ENCODE data around the gene DCX.

DNA sequence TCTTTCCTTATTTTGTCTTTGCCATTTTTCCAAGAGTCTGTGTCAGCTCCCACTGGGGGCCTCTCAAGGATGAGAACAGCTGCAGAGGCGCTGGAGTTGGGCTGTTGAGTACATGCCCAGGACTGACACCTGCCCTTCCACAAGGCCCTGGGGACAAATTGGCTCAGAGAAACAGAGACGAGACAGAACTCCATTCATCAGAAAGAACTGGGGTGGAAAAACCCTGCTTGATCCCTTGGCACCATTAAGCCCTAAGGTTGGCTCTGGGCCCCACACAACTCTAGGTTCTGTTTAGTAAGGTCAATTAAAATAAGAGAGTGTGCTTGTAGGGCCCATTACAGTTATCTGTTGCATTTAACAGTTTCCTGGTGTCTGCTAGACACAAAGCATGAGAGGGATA, 63.6 kb downstream of the DCX start:
- TF ChIP-seq, protein P1, sequence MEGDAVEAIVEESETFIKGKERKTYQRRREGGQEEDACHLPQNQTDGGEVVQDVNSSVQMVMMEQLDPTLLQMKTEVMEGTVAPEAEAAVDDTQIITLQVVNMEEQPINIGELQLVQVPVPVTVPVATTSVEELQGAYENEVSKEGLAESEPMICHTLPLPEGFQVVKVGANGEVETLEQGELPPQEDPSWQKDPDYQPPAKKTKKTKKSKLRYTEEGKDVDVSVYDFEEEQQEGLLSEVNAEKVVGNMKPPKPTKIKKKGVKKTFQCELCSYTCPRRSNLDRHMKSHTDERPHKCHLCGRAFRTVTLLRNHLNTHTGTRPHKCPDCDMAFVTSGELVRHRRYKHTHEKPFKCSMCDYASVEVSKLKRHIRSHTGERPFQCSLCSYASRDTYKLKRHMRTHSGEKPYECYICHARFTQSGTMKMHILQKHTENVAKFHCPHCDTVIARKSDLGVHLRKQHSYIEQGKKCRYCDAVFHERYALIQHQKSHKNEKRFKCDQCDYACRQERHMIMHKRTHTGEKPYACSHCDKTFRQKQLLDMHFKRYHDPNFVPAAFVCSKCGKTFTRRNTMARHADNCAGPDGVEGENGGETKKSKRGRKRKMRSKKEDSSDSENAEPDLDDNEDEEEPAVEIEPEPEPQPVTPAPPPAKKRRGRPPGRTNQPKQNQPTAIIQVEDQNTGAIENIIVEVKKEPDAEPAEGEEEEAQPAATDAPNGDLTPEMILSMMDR (IDR thresholded peaks at IDR 0.05; ENCODE audit: borderline replicate concordance, extremely low read depth, low read length, poor library complexity, severe bottlenecking) = no peak
- no peak for TF ChIP-seq EZH2 (IDR thresholded peaks at IDR 0.05; ENCODE audit: borderline replicate concordance, low read depth, low read length, severe bottlenecking)
